WI38 (cell line): ENCODE data around the gene FAIM2.
"Not testable (repeated sequence)": the region's sequence is repeated elsewhere in the genome, so short reads cannot be mapped to it uniquely, and the experiment has no call there.

ENCODE experiments used
- H3K4me3 ChIP-seq: 2 replicates; pipeline ENCODE4 v1.5.1; 2011; ENCODE audit warnings: low read depth, mild to moderate bottlenecking, control low read depth, low read length
- TF ChIP-seq, protein P1 (sequence below): IDR thresholded peaks from 2 replicates; pipeline ENCODE4 v1.5.1; 2012; ENCODE audit warnings: low read depth, mild to moderate bottlenecking, control low read depth, low read length

FAIM2 gene

DNA sequence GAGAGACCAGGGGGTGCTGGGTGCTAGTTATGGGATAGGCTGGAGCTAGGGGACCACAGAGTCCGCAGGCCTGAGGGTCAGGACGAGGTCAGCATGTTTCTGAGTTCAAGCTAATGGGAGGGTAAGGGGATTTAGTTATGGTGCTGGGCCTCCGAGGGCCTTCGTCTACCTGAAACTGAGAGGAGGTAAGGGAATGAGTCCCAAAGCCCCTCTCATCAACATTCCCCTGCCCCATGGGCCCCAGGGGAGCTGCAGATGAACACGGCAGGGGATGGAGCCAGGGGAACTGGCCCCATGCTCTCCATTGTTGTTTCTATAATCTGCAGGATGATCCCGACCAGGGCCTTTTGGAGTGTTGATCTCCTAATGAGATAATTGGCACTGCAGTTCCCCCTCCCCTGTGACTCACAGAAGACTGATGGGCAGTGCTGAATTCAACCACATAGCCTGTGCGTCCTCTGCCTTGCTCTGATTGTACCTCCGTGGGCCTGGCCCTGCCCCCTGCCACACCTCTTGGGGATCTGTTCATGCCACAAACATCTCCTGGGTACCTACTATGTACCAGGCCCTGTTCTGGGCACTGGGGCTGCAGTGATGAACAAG lies 21.4 kb downstream of the FAIM2 start:
- no peak overlapping the region for H3K4me3 ChIP-seq
- TF ChIP-seq, protein P1, sequence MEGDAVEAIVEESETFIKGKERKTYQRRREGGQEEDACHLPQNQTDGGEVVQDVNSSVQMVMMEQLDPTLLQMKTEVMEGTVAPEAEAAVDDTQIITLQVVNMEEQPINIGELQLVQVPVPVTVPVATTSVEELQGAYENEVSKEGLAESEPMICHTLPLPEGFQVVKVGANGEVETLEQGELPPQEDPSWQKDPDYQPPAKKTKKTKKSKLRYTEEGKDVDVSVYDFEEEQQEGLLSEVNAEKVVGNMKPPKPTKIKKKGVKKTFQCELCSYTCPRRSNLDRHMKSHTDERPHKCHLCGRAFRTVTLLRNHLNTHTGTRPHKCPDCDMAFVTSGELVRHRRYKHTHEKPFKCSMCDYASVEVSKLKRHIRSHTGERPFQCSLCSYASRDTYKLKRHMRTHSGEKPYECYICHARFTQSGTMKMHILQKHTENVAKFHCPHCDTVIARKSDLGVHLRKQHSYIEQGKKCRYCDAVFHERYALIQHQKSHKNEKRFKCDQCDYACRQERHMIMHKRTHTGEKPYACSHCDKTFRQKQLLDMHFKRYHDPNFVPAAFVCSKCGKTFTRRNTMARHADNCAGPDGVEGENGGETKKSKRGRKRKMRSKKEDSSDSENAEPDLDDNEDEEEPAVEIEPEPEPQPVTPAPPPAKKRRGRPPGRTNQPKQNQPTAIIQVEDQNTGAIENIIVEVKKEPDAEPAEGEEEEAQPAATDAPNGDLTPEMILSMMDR = no peak

GRCh38 chr12:49881415-49882247 lies 22.1 kb downstream of the FAIM2 start:
- TF ChIP-seq, protein P1 = no peak
- H3K4me3 ChIP-seq = no peak overlapping the region

- TF ChIP-seq, protein P1 = no peak
These were observed 22.8 kb downstream of the FAIM2 start for GRCh38 chr12:49880756-49881414.

GRCh38 chr12:49879065-49879464 lies 24.6 kb downstream of the FAIM2 start:
- not testable (repeated sequence) for H3K4me3 ChIP-seq

More at GRCh38 chr12:49880756-49881414, 22.8 kb downstream of the FAIM2 start:
- no peak overlapping the region for H3K4me3 ChIP-seq

DNA sequence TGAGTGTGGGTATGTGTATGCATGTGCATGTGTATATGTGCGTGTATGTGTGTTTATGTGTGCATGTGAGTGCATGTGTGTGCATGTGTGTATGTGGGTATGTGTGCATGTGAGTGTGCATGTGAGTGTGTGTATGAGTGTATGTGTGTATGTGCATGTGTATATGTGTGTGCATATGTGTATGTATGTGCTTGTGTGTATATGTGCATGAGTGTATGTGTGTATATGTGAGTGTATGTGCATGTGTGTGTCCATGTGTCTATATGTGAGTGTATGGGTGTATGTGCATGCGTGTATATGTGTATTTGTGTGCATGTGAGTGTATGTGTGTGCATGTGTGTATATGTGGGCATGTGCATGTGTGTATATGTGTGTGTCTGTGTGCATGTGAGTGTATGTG lies 25.7 kb downstream of the FAIM2 start:
- TF ChIP-seq, protein P1 = no peak
- no peak overlapping the region for H3K4me3 ChIP-seq

DNA sequence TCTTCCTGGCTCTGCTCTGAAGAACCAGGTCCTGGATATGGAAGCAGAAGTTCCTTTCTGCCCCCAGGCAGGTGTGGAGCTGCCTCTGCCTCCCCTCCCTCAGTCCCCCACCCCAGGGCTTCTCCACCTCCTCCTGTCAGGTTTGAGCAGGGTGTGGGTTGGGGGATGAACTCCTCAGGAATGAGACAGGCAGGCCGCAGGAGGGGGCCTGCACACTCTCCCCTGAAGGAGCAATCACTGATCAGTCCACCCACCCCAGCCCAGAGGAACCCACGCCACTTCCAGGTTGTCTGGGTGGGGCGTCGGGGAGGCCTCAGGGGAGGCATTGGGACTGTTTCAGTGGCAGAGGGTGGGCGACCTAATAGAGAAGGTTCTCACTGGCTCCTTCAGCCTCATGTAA lies 26.6 kb downstream of the FAIM2 start:
- TF ChIP-seq, protein P1 = no peak
- H3K4me3 ChIP-seq = no peak overlapping the region

DNA sequence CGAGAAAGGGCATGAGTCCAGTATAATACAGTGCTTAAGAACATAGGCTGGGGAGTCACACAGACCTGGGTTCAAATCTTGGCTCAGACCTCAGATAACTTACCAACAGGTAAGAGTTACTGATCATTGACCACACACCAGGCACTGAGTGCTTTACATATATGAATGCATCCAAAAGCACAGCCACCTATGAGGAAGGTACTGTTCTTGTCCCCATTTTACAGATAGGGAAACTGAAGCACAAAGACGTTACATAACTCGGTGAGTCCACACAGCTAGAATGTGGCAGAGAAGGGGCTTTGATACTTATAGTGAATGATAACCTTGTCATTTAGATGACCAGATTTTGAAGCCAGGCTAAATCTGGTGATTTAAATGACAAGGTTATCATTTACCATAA lies 27.6 kb downstream of the FAIM2 start:
- no peak overlapping the region for H3K4me3 ChIP-seq
- TF ChIP-seq, protein P1 = no peak
